Activated B cell treated with CpG ODN at 0.5 μM for 24 hours (primary cell): Measurements from ENCODE around the gene TAOK3. TPM values are rescaled to one million over a fixed set of nuclear protein-coding genes. Genes with fewer than 3 reads are reported as not detected.

ENCODE experiments used
- ATAC-seq: fragments of 200-7000 bp; cut with Tn5 transposase; one replicate; pipeline ENCODE4 v1.10.0; 2021; ENCODE audit warnings: low read depth, mild to moderate bottlenecking, moderate library complexity
- CTCF ChIA-PET: fragments of 350-600 bp; sonication (Branson Sonifier 250); formaldehyde crosslinking; loops from one replicate; lab custom pipeline; 2021; ENCODE audit warnings: antibody characterized with exemption; lab: Charles Lee
- POLR2A ChIA-PET: fragments of 350-600 bp; sonication (Branson Sonifier 250); formaldehyde crosslinking; loops from one replicate; lab custom pipeline; 2021; ENCODE audit warnings: antibody characterized with exemption; lab: Charles Lee
- DNase-seq: peaks from one replicate; pipeline ENCODE4 v3.0.0; 2022
- H3K27ac Mint-ChIP-seq: one replicate; pipeline ENCODE4 v1.8.0; 2020; ENCODE audit warnings: mixed read lengths
- H3K27me3 Mint-ChIP-seq: one replicate; pipeline ENCODE4 v1.8.0; 2021; ENCODE audit warnings: mixed read lengths
- H3K36me3 Mint-ChIP-seq: one replicate; pipeline ENCODE4 v1.8.0; 2021; ENCODE audit warnings: low read depth, mixed read lengths
- H3K4me1 Mint-ChIP-seq: one replicate; pipeline ENCODE4 v1.8.0; 2021; ENCODE audit warnings: mixed read lengths
- H3K4me3 Mint-ChIP-seq: one replicate; pipeline ENCODE4 v1.8.0; 2020; ENCODE audit warnings: mild to moderate bottlenecking, mixed read lengths
- H3K9me3 Mint-ChIP-seq: one replicate; pipeline ENCODE4 v1.8.0; 2020; ENCODE audit warnings: mixed read lengths
- intact Hi-C: fragments of 100-400 bp; cut with micrococcal nuclease; formaldehyde crosslinking; loops from one replicate; pipeline ENCODE4 v1.15.1; 2024
- total RNA-seq: library from RNA; stranded (reverse); gene quantifications from 2 replicates; pipeline ENCODE4 v1.2.3, GENCODE V29; 2022
- TF ChIP-seq, protein P1 (sequence below): fragments of 200-600 bp; IDR thresholded peaks from one replicate; pipeline ENCODE4 v1.8.0; 2022; ENCODE audit warnings: antibody characterized with exemption, mild to moderate bottlenecking

The TAOK3 gene
- total RNA-seq, 1 donor from 2014 or later = 86.9 TPM

DNA sequence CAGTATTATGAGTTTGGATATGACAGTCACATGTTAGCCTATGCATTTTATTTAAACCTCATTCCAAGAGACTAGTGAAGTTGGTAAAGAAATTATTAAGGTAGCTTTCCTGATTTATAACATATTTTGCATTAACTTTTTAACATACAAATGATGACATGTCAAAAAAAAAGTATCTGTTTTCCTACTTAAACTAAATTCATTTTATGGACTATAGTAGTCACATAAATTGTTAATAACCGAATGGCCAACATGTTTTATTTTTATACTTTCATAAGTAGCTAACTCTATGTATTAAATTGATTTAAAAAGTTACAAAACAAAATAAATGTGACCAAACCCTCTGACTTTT is 14.7 kb downstream of the TAOK3 start:
- ATAC-seq (no peak), DNase-seq (no peak)
- Mint-ChIP-seq H3K36me3 (peaks cover 20% of the 10 kb centered on the region), H3K9me3 (peaks cover 4% of the 10 kb centered on the region), H3K27me3 (no peaks in the 10 kb centered on the region), H3K4me1 (peaks cover 61% of the 10 kb centered on the region), H3K27ac (peak overlapping the region; percentile 83), H3K4me3 (peak overlapping the region; percentile 89)
- ChIA-PET CTCF (interaction anchor here (1.0 to 3.7 kb wide), 7 partner anchors 11 to 177 kb away, joined by 3 to 37 read pairs (median 4); partner anchors contain the start of gene SUDS3), POLR2A (interaction anchor here (0.6 to 5.6 kb wide), 7 partner anchors 11 to 119 kb away, joined by 3 to 65 read pairs (median 4); partner anchors contain the start of genes SUDS3 and TAOK3)
- TF ChIP-seq, protein P1, sequence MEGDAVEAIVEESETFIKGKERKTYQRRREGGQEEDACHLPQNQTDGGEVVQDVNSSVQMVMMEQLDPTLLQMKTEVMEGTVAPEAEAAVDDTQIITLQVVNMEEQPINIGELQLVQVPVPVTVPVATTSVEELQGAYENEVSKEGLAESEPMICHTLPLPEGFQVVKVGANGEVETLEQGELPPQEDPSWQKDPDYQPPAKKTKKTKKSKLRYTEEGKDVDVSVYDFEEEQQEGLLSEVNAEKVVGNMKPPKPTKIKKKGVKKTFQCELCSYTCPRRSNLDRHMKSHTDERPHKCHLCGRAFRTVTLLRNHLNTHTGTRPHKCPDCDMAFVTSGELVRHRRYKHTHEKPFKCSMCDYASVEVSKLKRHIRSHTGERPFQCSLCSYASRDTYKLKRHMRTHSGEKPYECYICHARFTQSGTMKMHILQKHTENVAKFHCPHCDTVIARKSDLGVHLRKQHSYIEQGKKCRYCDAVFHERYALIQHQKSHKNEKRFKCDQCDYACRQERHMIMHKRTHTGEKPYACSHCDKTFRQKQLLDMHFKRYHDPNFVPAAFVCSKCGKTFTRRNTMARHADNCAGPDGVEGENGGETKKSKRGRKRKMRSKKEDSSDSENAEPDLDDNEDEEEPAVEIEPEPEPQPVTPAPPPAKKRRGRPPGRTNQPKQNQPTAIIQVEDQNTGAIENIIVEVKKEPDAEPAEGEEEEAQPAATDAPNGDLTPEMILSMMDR = no peak
- intact Hi-C loops = loop anchor here (5.0 kb wide), 2 partner anchors 121 to 176 kb away; no protein-coding TSS in a partner anchor

DNA sequence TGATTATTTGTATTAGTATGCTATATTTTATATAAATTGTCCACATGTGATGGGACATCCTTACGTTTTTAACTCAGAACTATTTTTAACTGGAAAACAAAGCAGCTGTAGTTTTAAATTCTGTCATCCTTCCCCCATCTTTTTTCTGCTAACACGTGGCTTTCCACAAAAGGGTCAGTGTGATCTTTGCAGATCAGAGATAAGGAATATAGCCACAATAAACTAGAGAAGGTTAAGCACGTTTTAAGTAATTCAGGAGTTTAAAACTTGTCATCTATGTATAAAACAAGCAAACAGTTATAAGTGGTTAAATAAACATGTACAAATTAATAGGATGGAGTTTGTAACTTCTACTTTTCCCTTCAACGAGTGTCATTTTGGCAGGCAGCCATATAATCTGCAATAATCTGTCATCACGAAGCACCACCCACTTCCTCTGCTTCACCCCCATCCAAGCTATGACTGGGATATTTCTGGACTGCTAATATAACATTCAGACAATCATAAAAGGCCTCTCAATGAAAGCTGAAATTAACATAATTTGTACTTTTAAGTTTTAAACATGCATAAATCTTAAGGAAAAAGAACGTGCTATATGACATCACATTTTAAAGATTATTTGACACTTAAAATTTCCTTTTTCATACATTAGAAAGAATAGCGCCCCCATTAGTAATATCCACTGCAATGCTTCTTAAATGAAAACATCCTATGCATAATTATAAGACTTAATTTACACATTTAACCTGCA is 15.3 kb downstream of the TAOK3 start:
- ATAC-seq (peak; percentile 64), DNase-seq (no peak)
- ChIA-PET CTCF (interaction anchor here (0.9 to 3.7 kb wide), 5 partner anchors 10 to 175 kb away, joined by 3 to 37 read pairs (median 4); partner anchors contain the start of gene SUDS3), POLR2A (interaction anchor here (0.6 to 5.6 kb wide), 9 partner anchors 10 to 119 kb away, joined by 3 to 65 read pairs (median 4); partner anchors contain the start of genes SUDS3 and TAOK3)
- H3K27me3 Mint-ChIP-seq = no peaks in the 10 kb centered on the region
- peaks cover 21% of the 10 kb centered on the region for H3K36me3 Mint-ChIP-seq
- peaks cover 61% of the 10 kb centered on the region for H3K4me1 Mint-ChIP-seq
- H3K9me3 Mint-ChIP-seq = peaks cover 4% of the 10 kb centered on the region
- peak overlapping the region; percentile 83 for H3K27ac Mint-ChIP-seq
- intact Hi-C loops = loop anchor here (1.0 to 5.0 kb wide), 3 partner anchors 10 to 175 kb away; no protein-coding TSS in a partner anchor
- TF ChIP-seq, protein P1 = no peak
- peak overlapping the region; percentile 72 for H3K4me3 Mint-ChIP-seq

DNA sequence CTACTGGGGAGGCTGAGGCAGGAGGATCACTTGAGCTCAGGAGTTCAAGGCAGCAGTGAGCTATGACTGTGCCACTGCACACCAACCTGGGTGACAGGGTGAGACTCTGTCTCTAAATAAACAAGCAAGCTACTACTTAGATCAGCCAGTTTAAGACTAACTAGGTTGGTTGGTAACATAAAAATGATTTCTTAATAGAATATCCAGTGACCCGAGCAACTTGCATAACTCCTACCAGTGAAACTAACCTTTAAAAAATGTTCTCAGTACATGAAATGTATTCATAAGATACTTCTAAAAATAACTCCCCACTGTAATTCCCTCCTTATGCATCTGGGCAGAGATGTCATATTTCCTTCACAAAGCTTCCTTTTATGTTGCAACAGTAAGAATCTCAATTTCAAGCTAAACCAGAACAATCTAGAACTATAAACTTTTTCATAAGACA is 15.9 kb downstream of the TAOK3 start:
- CTCF ChIA-PET = interaction anchor here (0.9 to 3.7 kb wide), 4 partner anchors 9 to 174 kb away, joined by 3 to 37 read pairs (median 5); partner anchors contain the start of gene SUDS3
- POLR2A ChIA-PET = interaction anchor here (0.5 to 5.6 kb wide), 9 partner anchors 9 to 118 kb away, joined by 3 to 65 read pairs (median 4); partner anchors contain the start of genes SUDS3 and TAOK3
- intact Hi-C loops = loop anchor here (1.0 to 5.0 kb wide), 3 partner anchors 10 to 175 kb away; no protein-coding TSS in a partner anchor
- peak overlapping the region; percentile 83 for H3K27ac Mint-ChIP-seq
- peak overlapping the region; percentile 72 for H3K4me3 Mint-ChIP-seq
- ATAC-seq (no peak), DNase-seq (no peak)
- TF ChIP-seq, protein P1 = no peak
- H3K9me3 Mint-ChIP-seq = peaks cover 4% of the 10 kb centered on the region
- peaks cover 21% of the 10 kb centered on the region for H3K36me3 Mint-ChIP-seq
- H3K4me1 Mint-ChIP-seq = peaks cover 61% of the 10 kb centered on the region
- no peaks in the 10 kb centered on the region for H3K27me3 Mint-ChIP-seq

- H3K9me3 Mint-ChIP-seq = peaks cover 4% of the 10 kb centered on the region
- ChIA-PET POLR2A (interaction anchor here (1.7 to 5.6 kb wide), 3 partner anchors 9 to 20 kb away, joined by 6 to 65 read pairs (median 42); partner anchors contain the start of genes SUDS3 and TAOK3), CTCF (interaction anchor here (1.0 to 2.2 kb wide), 2 partner anchors 14 to 20 kb away, joined by 3 to 7 read pairs; partner anchors contain the start of gene SUDS3)
- DNase-seq (no peak), ATAC-seq (no peak)
- peaks cover 21% of the 10 kb centered on the region for H3K36me3 Mint-ChIP-seq
- TF ChIP-seq, protein P1 = no peak
- H3K4me1 Mint-ChIP-seq = peaks cover 63% of the 10 kb centered on the region
- intact Hi-C loops = loop anchor here (5.0 kb wide), 2 partner anchors 119 to 174 kb away; no protein-coding TSS in a partner anchor
- no peaks in the 10 kb centered on the region for H3K27me3 Mint-ChIP-seq
- no peak overlapping the region for H3K4me3 Mint-ChIP-seq
- no peak overlapping the region for H3K27ac Mint-ChIP-seq
Measured at GRCh38 chr12:118355843-118356242, 16.9 kb downstream of the TAOK3 start.
